H1 (cell line): ENCODE measurements around the gene SETX. TPM values are rescaled to one million over a fixed set of nuclear protein-coding genes. Genes with fewer than 3 reads are reported as not detected.

Source experiments
- CTCF ChIA-PET: fragments of 300-600 bp; sonication (Branson Sonifier 250); formaldehyde crosslinking; loops from one replicate; lab custom pipeline; 2021; ENCODE audit not compliant: partially characterized antibody; lab: Charles Lee
- POLR2A ChIA-PET: fragments of 300-600 bp; sonication (Branson Sonifier 250); formaldehyde crosslinking; loops from one replicate; lab custom pipeline; 2021; ENCODE audit warnings: inconsistent platforms; ENCODE audit not compliant: partially characterized antibody; lab: Charles Lee
- DNase-seq, 2 experiments: peaks; one replicate each; pipeline versions ENCODE4 v3.0.0 to v3.0.0-alpha.2; 2010 to 2022; ENCODE audit warnings: low spot score in 2 of 2, low read depth in 1 of 2, mixed read lengths in 1 of 2
- FAIRE-seq: peaks from 2 replicates; lab custom pipeline; 2011; peaks lifted over from hg19 to GRCh38; lab: Jason Lieb, UNC
- H2AFZ ChIP-seq: 2 replicates; pipeline ENCODE4 v1.8.1; 2012; ENCODE audit warnings: low read length, inconsistent platforms
- H2AK5ac ChIP-seq: 2 replicates; pipeline ENCODE4 v1.6.1; 2013; ENCODE audit warnings: low read depth, low read length
- H2BK120ac ChIP-seq: replicated peaks from 2 replicates; pipeline ENCODE3; 2013; ENCODE audit warnings: low read depth, low read length, inconsistent platforms
- H2BK12ac ChIP-seq: 2 replicates; pipeline ENCODE4 v1.6.1; 2013; ENCODE audit warnings: low read depth, low read length
- H2BK15ac ChIP-seq: 2 replicates; pipeline ENCODE4 v1.6.1; 2013; ENCODE audit warnings: low read length
- H2BK20ac ChIP-seq: 2 replicates; pipeline ENCODE4 v1.6.1; 2013; ENCODE audit warnings: low read length
- H2BK5ac ChIP-seq: 2 replicates; pipeline ENCODE4 v1.6.1; 2013; ENCODE audit warnings: low read depth, low read length
- H3K14ac ChIP-seq: 2 replicates; pipeline ENCODE4 v1.6.1; 2013; ENCODE audit warnings: inconsistent platforms; ENCODE audit not compliant: insufficient read length
- H3K18ac ChIP-seq: 2 replicates; pipeline ENCODE4 v1.6.1; 2013; ENCODE audit warnings: low read length; ENCODE audit errors: extremely low read depth
- H3K23ac ChIP-seq: 2 replicates; pipeline ENCODE4 v1.6.1; 2013; ENCODE audit warnings: inconsistent platforms; ENCODE audit not compliant: insufficient read length
- H3K23me2 ChIP-seq: 2 replicates; pipeline ENCODE4 v1.6.1; 2013; ENCODE audit warnings: low read depth, low read length
- H3K27ac ChIP-seq: 2 replicates; pipeline ENCODE4 v1.6.1; 2011; ENCODE audit warnings: low read depth, low read length, inconsistent platforms
- H3K27me3 ChIP-seq, 4 experiments: replicated peaks in 1 of 4; 1 replicate in 1 of 4; 2 replicates in 3 of 4; pipeline versions ENCODE4 v1.6.1 to v1.8.1; 2011 to 2013; ENCODE audit warnings: low read length in 3 of 4, mild to moderate bottlenecking in 3 of 4, inconsistent platforms in 2 of 4, mixed read lengths in 2 of 4, moderate library complexity in 1 of 4; ENCODE audit not compliant: control insufficient read depth in 3 of 4, insufficient read depth in 3 of 4; ENCODE audit errors: extremely low read depth in 1 of 4
- H3K36me3 ChIP-seq, 4 experiments: 2 replicates each; pipeline versions ENCODE4 v1.6.1 to v1.8.1; 2011 to 2013; ENCODE audit warnings: mild to moderate bottlenecking in 4 of 4, low read length in 3 of 4, moderate library complexity in 2 of 4, control low read depth in 1 of 4, inconsistent platforms in 1 of 4; ENCODE audit not compliant: insufficient read depth in 4 of 4, control insufficient read depth in 2 of 4
- H3K4ac ChIP-seq: replicated peaks from 2 replicates; pipeline ENCODE3; 2013; ENCODE audit warnings: low read length, low read depth, mixed read lengths, inconsistent platforms; ENCODE audit not compliant: insufficient read length
- H3K4me1 ChIP-seq, 4 experiments: replicated peaks in 1 of 4; 1 replicate in 1 of 4; 2 replicates in 3 of 4; pipeline versions ENCODE4 v1.6.1 to v1.8.1; 2011 to 2013; ENCODE audit warnings: low read length in 3 of 4, inconsistent platforms in 2 of 4, mixed read lengths in 1 of 4; ENCODE audit not compliant: insufficient read depth in 4 of 4, control insufficient read depth in 3 of 4
- H3K4me2 ChIP-seq, 2 experiments: 2 replicates each; pipeline versions ENCODE4 v1.6.1 to v1.8.1; 2011 to 2013; ENCODE audit warnings: low read depth in 2 of 2, low read length in 2 of 2, control low read depth in 1 of 2, inconsistent platforms in 1 of 2, mild to moderate bottlenecking in 1 of 2; ENCODE audit not compliant: insufficient read depth in 1 of 2
- H3K4me3 ChIP-seq, 4 experiments: fragments of 200-600, 300-600 bp in 1 of 4; sonication (generic), shearing (Covaris generic), sonication (Bioruptor Twin) in 1 of 4; 2 replicates each; pipeline versions ENCODE4 v1.5.1 to v1.8.1; 2011 to 2016; ENCODE audit warnings: low read length in 4 of 4, low read depth in 3 of 4, control low read depth in 2 of 4, inconsistent platforms in 2 of 4, mild to moderate bottlenecking in 2 of 4, mixed read lengths in 1 of 4, moderate library complexity in 1 of 4; ENCODE audit not compliant: insufficient read depth in 2 of 4; ENCODE audit errors: extremely low read depth in 1 of 4
- H3K56ac ChIP-seq: replicated peaks from 2 replicates; pipeline ENCODE3; 2013; ENCODE audit warnings: low read depth, mild to moderate bottlenecking, mixed read lengths, low read length, inconsistent platforms; ENCODE audit not compliant: insufficient read length
- H3K79me1 ChIP-seq: 2 replicates; pipeline ENCODE4 v1.6.1; 2013; ENCODE audit warnings: low read depth, low read length, control low read depth
- H3K79me2 ChIP-seq, 2 experiments: 2 replicates each; pipeline versions ENCODE4 v1.6.1 to v1.8.1; 2012 to 2013; ENCODE audit warnings: low read length in 2 of 2, mild to moderate bottlenecking in 2 of 2, inconsistent platforms in 1 of 2; ENCODE audit not compliant: insufficient read depth in 2 of 2, control insufficient read depth in 1 of 2
- H3K9ac ChIP-seq, 4 experiments: replicated peaks in 1 of 4; 1 replicate in 1 of 4; 2 replicates in 3 of 4; pipeline versions ENCODE4 v1.6.1 to v1.8.1; 2011 to 2013; ENCODE audit warnings: low read depth in 3 of 4, low read length in 3 of 4, control low read depth in 2 of 4, mild to moderate bottlenecking in 2 of 4, moderate library complexity in 2 of 4, inconsistent platforms in 1 of 4; ENCODE audit errors: extremely low read depth in 1 of 4
- H3K9me3 ChIP-seq, 2 experiments: 2 replicates each; pipeline versions ENCODE4 v1.6.1 to v1.8.1; 2012 to 2013; ENCODE audit warnings: mild to moderate bottlenecking in 2 of 2, moderate library complexity in 2 of 2, control low read depth in 1 of 2, inconsistent platforms in 1 of 2, low read depth in 1 of 2, low read length in 1 of 2, mixed read lengths in 1 of 2; ENCODE audit not compliant: insufficient read depth in 2 of 2
- H4K20me1 ChIP-seq, 2 experiments: replicated peaks in 1 of 2; 2 replicates each; pipeline versions ENCODE3 to v1.8.1; 2011 to 2013; ENCODE audit warnings: inconsistent platforms in 2 of 2, low read length in 2 of 2, mild to moderate bottlenecking in 1 of 2; ENCODE audit not compliant: insufficient read depth in 2 of 2, control insufficient read depth in 1 of 2
- H4K5ac ChIP-seq: 2 replicates; pipeline ENCODE4 v1.6.1; 2013; ENCODE audit warnings: low read length, low read depth, mixed read lengths, inconsistent platforms; ENCODE audit not compliant: insufficient read length
- H4K8ac ChIP-seq: 2 replicates; pipeline ENCODE4 v1.8.0; 2013; ENCODE audit warnings: mild to moderate bottlenecking, moderate library complexity, low read length, inconsistent platforms; ENCODE audit not compliant: insufficient read depth; ENCODE audit errors: extremely low read depth
- H4K91ac ChIP-seq: replicated peaks from 2 replicates; pipeline ENCODE3; 2013; ENCODE audit warnings: low read length, mixed read lengths, inconsistent platforms; ENCODE audit not compliant: insufficient read length
- CEBPB ChIP-seq: IDR thresholded peaks from 2 replicates; pipeline ENCODE4 v1.6.1; 2012; ENCODE audit warnings: low read depth, low read length
- JUN ChIP-seq: IDR thresholded peaks from 2 replicates; pipeline ENCODE4 v1.6.1; 2011; ENCODE audit warnings: low read depth, mild to moderate bottlenecking, improper control_type of control experiment, low read length
- RXRA ChIP-seq: IDR thresholded peaks from 2 replicates; pipeline ENCODE4 v1.6.1; 2011; ENCODE audit warnings: low read depth, mild to moderate bottlenecking, low read length, moderate library complexity; ENCODE audit not compliant: insufficient read depth
- WGBS, 2 experiments: shearing (Covaris generic) in 1 of 2; methylation state at CpG; one replicate each; pipeline versions ENCODE4 v1.1.6 to v1.1.7; 2013 to 2015; ENCODE audit warnings: low lambda C conversion rate in 2 of 2, mixed read lengths in 2 of 2, inconsistent platforms in 1 of 2, low coverage in 1 of 2, missing lambda C conversion rate in 1 of 2; ENCODE audit not compliant: insufficient replicate concordance in 2 of 2, insufficient coverage in 1 of 2, insufficient read length in 1 of 2; ENCODE audit errors: extremely low coverage in 1 of 2, missing lambda C conversion rate in 1 of 2; 5-methylcytosine and 5-hydroxymethylcytosine counted together
- polyA plus RNA-seq, 7 experiments: library from polyadenylated mRNA; depleted of rRNA in 3 of 7; stranded (reverse) in 5 of 7; unstranded in 2 of 7; fragments of >200 nt in 5 of 7; fragments of 200-250 nt in 2 of 7; gene quantifications; 1 replicate in 5 of 7; 2 replicates in 1 of 7; 4 replicates in 1 of 7; pipeline versions ENCODE4 v1.2.1 to v1.2.3, GENCODE V29; 2011 to 2013; ENCODE audit warnings: missing spikeins in 2 of 7, mixed read lengths in 2 of 7
- total RNA-seq: library from RNA; stranded (reverse); fragmentation: NEBNext Ultra II Directional; extraction: Animal tissue kit (Norgen Biotek cat#: 25700); gene quantifications from 2 replicates; pipeline ENCODE4 v1.2.1, GENCODE V29; 2021
- TF ChIP-seq, protein P1 (sequence below): IDR thresholded peaks from 2 replicates; pipeline ENCODE4 v1.6.1; 2012; ENCODE audit warnings: inconsistent platforms

Gene SETX
- total and polyA plus RNA-seq, 2 of the 8 experiments (the other 6 are each of a cell fraction or from before 2014, with no cell fraction given): 15.1 to 37.9 TPM

GRCh38 chr9:132231019-132231701 is 123.6 kb downstream of the SETX start:
- H3K27me3 ChIP-seq: no peaks in the 10 kb centered on the region
- H3K18ac ChIP-seq: no peak overlapping the region; the same call in 1 of the 2 replicates
- ChIA-PET CTCF (interaction anchor here (0.9 to 16.9 kb wide), 6 partner anchors 8 to 63 kb away, joined by 3 to 370 read pairs (median 4); partner anchors contain the start of gene NTNG2), POLR2A (interaction anchor here (1.3 to 1.5 kb wide), 2 partner anchors 9 to 13 kb away, joined by 3 to 4 read pairs; no protein-coding TSS in a partner anchor)
- WGBS, 2 experiments: 85% methylated on average over 17 of the region's 20 CpGs; no CpG with 5 or more reads in 1 of the 2 experiments
- TF ChIP-seq, protein P1, sequence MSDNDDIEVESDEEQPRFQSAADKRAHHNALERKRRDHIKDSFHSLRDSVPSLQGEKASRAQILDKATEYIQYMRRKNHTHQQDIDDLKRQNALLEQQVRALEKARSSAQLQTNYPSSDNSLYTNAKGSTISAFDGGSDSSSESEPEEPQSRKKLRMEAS: no peak
- TF ChIP-seq CEBPB (no peak), JUN (no peak), RXRA (no peak)
- H3K23me2 ChIP-seq: no peaks in the 10 kb centered on the region
- no peak overlapping the region for H2BK12ac ChIP-seq
- H4K20me1 ChIP-seq: peaks cover 0 to 2% of the 10 kb centered on the region in 2 experiments
- no peak overlapping the region for H3K14ac ChIP-seq
- no peak overlapping the region for H2BK15ac ChIP-seq
- H3K4me1 ChIP-seq: peaks cover 0 to 4% (median 1%) of the 10 kb centered on the region in 4 experiments; a peak in 4 of 7 replicates
- no peak overlapping the region for H2AFZ ChIP-seq
- no peaks in the 10 kb centered on the region for H3K79me1 ChIP-seq
- H2AK5ac ChIP-seq: no peak overlapping the region
- no peak overlapping the region for H4K8ac ChIP-seq
- no peak overlapping the region for H3K4me2 ChIP-seq
- H3K36me3 ChIP-seq: no peaks in the 10 kb centered on the region
- H3K23ac ChIP-seq: no peak overlapping the region
- H2BK120ac ChIP-seq: no peak overlapping the region
- no peak overlapping the region for H4K5ac ChIP-seq
- H3K9ac ChIP-seq: no peak overlapping the region
- H2BK20ac ChIP-seq: no peak overlapping the region
- H3K9me3 ChIP-seq: no peaks in the 10 kb centered on the region
- H4K91ac ChIP-seq: no peak overlapping the region
- DNase-seq (no peak), FAIRE-seq (no peak)
- H3K4me3 ChIP-seq: no peak overlapping the region
- H3K56ac ChIP-seq: no peak overlapping the region
- H3K4ac ChIP-seq: no peak overlapping the region
- H3K27ac ChIP-seq: no peak overlapping the region
- H2BK5ac ChIP-seq: no peak overlapping the region
- H3K79me2 ChIP-seq: no peaks in the 10 kb centered on the region
